ENCODE results near the gene DMRTB1.

Gene DMRTB1

DNA sequence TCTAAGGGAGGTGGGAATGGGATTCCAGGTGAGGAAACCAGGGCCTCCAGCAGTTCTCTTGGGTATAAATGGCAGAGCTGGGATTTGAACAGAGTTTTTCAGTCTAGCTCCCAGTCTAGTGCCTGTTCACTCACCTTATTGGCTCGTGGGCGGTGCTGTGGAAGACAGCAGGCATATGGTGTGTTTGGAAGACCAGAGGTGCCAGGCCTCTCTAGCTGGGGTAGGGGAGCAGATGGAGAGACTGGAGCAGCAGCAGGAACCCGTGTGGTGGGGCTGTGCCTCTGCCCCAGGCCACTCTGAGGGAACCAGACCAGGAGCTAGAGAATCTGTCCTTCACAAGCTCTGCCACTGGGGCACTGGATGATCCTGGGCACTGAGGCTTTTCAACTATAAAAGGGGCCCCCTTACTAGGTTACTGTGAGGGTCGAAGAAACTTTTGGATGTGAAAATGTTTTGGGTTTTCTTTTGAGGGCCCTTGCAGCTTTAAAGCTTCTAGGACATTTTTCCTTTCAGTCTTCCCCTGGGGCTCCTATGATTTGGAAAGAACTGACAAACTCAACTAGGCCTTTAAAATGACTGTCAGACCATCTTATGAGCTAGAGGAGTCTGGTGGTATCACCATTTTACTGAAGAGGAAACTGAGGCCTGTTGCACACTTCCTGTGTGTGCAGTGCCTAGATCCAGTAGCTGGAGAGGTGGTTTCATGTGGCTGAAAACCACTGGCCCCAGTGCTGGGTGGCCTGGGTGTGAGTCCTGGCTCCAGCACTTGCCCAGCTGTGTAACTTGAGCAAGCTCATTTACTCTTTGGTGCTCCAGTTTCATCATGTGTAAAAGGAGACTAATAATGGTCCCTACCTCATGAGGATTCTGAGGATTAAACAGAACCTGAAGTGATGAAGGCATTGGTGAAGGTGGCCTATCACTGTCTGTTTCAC, 6.1 kb downstream of the DMRTB1 start:
- no peak for DNase-seq

- no peak for DNase-seq
Observed at GRCh38 chr1:53467391-53467790, 8.2 kb downstream of the DMRTB1 start.

DNA sequence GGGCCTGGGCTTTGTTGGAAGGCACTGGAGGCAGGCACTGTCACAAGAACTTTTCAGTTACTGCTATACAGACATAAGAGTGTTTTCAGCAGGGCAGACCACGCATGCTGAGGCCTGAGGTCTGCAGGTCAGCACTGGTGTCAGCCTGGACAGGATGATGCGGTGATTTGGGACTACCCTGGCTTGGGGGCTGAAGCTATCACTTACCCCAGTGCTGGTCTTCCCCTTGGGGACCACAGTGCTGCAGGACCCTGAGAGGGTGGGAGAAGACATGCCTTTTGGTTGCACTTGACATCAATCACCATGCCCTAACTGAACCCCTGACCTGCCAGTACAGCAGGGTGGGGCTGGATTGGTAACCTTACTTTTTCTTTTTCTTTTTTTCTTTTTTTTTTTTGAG, 9.2 kb downstream of the DMRTB1 start:
- no peak for DNase-seq

DNA sequence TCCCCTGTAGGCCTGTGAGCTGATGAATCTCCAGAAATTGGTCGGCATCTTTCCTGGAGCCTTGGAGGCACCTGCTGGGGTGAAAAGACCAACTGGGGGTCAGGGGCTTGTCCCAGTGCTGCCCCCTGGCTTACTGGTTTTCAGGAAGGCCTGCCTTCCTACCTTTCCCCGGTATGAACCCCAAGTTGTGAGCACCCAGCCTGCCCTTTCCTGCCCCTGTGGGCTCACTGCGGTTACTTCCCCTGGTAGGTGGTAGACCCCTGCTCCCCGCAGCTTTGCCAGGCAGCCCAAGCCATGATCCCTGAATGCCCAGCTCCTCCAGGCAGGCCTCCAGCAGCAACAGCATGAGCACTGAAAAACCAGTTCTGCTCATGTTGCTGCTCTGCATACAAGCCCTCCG, 10.2 kb downstream of the DMRTB1 start:
- DNase-seq = no peak

GRCh38 chr1:53470155-53470554, 11.0 kb downstream of the DMRTB1 start:
- DNase-seq = no peak

GRCh38 chr1:53470584-53470983, 11.4 kb downstream of the DMRTB1 start:
- DNase-seq = no peak

DNA sequence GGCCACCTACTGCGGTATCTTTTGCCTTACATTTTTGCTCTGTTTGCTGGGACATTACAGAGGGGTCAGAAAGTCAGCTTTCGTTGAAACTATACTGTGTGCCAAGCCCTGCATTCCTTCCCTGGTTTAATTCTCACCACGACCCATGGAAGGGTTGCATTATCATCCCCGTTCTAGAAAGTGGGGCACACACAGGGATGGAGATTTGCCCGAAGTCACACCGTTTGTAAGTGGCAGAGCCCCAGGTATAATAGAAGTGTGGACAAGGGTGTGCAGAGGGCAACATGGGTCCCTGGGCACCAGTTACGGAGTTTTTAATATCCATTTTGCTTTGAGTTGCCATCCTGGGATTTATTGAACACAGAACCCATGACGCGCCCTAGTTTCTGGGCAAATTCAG, 11.8 kb downstream of the DMRTB1 start:
- DNase-seq = no peak

DNA sequence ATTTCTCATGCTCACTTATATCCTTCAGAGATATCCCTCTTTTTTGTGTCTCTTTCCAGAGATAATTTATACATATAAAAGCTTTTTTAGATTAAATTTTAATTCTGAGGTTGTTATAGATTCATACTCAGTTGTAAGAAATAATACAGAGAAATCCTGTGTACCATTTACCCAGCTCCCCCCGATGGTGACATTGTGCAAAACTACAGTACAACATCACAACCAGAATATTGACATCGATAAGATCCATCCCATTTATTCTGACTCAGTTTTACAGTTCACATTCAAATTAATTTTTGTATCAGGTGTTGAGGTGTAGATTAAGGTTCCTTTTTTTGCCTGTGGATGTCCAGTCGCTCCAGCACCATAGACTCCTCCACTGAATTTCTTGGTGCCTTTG, 14.3 kb downstream of the DMRTB1 start:
- DNase-seq = no peak

DNA sequence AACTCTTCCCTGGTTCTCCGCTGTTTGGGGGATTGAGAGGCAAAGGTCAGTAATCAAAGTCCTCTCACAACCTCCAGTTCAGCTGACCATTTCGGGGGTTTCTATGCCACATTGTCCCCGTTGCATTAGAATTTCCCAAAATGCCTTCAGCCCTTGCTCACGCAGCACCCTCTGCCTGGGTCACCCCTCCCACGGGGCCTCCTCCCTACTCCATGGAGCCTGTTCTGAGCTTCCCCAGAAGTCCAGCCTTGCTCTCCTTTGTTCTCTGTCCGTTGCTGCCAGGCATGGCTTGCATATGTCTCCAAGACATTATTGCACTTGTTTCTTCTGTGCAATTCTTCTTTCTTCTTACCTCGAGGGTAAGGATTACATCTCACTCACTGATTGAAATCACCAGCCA, 16.5 kb downstream of the DMRTB1 start:
- DNase-seq = no peak

GRCh38 chr1:53476579-53476978, 17.4 kb downstream of the DMRTB1 start:
- DNase-seq = no peak

- no peak for DNase-seq
Observed at GRCh38 chr1:53477651-53478501, 18.7 kb downstream of the DMRTB1 start.

DNA sequence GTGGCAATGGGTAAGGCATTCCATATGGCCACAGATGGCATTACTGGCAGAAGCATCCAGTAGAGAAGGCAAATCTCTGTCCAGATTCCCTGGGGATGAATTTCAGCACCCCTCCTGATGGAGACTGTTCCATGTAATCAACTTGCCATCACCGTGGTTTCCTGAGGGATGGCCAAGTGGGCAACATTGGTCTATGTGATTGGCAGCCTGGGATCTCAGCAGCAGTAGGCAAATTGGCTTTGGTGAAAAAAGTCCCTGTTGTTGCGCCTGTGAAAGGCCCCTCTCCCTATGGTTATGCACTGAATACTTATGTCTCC, 19.3 kb downstream of the DMRTB1 start:
- no peak for DNase-seq

DNA sequence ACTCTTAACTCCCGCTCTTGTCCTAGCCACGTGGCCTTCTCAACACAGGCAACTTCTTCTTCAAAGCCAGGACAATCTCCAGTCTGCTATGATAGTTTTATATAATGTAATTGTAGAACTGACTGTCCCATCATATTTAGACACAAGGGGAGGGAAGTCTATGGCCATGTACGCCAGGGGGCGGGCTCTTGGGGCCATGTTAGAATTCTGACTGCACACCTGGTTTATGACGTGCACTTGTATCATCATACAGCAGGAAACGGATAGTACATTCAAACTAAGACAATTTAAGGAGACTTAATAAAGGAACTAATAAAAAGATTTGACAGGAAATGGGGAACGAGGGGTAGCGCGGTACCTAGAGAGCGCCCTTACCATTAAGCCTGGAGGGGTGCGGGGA, 21.5 kb downstream of the DMRTB1 start:
- DNase-seq = no peak

- DNase-seq = no peak
Observed at GRCh38 chr1:53481456-53481855, 22.3 kb downstream of the DMRTB1 start.

- DNase-seq = no peak
Observed at GRCh38 chr1:53482441-53483153, 23.4 kb downstream of the DMRTB1 start.

GRCh38 chr1:53483170-53483569, 24.0 kb downstream of the DMRTB1 start:
- no peak for DNase-seq

DNA sequence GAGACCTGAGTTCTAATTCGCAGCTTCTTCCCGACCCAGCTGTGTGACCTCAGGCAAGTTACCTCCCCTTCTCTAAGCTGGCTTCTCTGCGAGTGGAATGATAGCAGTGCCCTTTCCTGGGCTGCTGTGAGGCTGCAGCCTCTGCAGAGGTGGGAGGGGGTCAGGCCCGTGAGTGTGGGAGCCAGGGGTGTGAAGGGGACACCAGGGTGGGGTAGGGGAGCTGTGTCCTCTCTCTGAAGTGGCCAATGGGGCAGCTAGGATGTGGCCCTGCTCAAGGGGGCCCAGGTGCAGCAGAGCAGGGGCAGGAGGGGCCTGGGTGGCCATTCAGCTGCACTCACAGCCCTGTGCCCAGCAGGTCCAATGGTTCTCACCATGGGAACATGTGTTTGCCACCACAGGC, 24.5 kb downstream of the DMRTB1 start:
- no peak for DNase-seq

GRCh38 chr1:53484705-53485477, 25.7 kb downstream of the DMRTB1 start:
- no peak for DNase-seq

- DNase-seq = no peak
Observed at GRCh38 chr1:53485478-53486394, 26.5 kb downstream of the DMRTB1 start.

GRCh38 chr1:53486395-53487026, 27.3 kb downstream of the DMRTB1 start:
- no peak for DNase-seq

GRCh38 chr1:53490351-53490750, 31.2 kb downstream of the DMRTB1 start:
- DNase-seq = no peak
